GM12878 (cell line): Measurements from ENCODE around the gene CACNA2D2.

ENCODE experiments used
- BHLHE40 ChIP-seq, 2 experiments: fragments of 450-650 bp in 1 of 2; IDR thresholded peaks; 2 replicates each; pipeline ENCODE4 v1.6.1; 2011 to 2017; ENCODE audit warnings: low read depth in 2 of 2, borderline replicate concordance in 1 of 2, improper control_type of control experiment in 1 of 2, low read length in 1 of 2, mild to moderate bottlenecking in 1 of 2
- POLR2AphosphoS5 ChIP-seq: IDR thresholded peaks from 2 replicates; pipeline ENCODE4 v1.6.1; 2011; ENCODE audit warnings: mild to moderate bottlenecking, low read length, inconsistent platforms

DNA sequence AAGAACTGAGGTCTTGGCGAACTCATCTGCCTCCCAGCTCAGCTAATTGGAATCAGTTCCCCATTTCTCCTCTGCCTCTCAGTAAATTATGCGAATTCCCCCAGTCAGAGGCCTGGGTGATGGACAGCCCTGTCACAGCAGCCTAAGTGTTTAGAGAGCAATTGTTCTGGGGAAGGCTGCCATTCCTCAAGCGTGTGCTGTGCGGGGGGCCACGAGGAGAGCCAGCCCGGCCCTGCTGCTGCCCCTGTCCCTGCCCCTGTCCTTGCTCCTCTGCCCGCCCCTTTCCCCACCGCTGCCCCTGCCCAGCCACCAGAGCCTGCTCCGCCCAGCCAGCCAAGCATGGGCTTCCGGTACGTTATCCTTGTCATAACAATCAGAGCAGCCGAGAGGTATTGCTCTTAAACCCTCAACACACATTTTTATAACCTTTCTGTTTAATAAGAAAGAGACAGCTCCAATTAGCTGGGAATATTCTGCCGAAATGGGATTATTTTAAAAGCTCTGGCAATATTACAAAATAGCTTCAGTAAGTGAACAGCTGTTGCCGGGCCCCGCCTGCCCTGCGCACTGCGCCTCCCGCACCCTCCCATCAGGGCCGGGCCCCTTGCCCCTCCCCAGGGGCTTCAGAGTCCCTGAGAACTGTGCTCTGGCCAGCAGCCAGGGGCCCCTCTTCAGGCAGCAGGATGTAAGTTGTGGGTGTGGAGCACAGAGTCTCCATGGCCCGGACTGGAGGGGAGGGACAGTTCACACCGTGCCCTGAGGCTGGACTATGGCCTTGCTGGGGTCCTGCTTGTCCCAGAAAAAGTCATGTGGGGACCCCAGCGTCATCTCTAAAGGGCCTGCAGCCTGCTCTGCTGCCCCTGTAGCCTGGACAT lies 12.4 kb upstream of the CACNA2D2 start:
- TF ChIP-seq BHLHE40 (IDR thresholded peaks at IDR 0.05; ENCODE audit: borderline replicate concordance in 1 of 2, low read depth in 2 of 2, low read length in 1 of 2) (no peak), POLR2AphosphoS5 (no peak)
